NCI-H2081 (cell line): ENCODE data around the gene SKI.

Source experiments
- DNase-seq, 2 experiments: peaks; one replicate each; lab custom pipeline; 2025; lab: John Stamatoyannopoulos, UW

SKI gene

GRCh38 chr1:2276803-2277580, 48.9 kb downstream of the SKI start:
- DNase-seq: no peak

GRCh38 chr1:2277741-2278488, 49.8 kb downstream of the SKI start:
- no peak for DNase-seq

DNA sequence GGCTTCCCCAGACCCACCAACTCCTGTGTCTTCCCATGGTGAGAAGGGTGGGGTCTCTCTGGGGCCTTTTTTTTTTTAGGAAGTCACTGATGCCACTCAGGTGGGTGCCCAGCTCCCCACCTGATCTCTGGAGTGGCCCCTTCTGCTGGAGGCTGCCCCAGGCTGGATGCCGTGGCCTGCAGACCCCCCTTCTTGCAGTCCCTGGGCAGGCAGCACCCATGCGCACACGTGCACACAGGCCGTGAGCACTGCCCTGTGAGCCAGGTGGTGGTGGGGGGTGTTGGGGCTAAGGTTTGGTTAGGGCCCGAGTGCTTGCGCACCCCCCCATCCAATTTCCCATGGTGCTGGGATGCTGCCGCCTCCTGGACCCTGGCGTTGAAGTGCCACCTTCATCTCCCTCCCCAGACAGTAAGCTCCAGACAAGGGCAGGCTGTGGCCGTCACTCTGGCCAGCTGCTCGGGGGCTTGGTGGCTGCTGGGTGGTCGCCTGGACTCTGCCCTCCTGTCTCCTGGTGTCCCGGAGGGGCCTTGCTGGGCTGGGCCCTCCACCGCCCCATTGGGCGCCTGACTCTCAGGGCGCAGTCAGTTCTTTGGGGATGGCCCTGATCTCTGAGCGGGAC, 50.6 kb downstream of the SKI start:
- DNase-seq: no peak

DNA sequence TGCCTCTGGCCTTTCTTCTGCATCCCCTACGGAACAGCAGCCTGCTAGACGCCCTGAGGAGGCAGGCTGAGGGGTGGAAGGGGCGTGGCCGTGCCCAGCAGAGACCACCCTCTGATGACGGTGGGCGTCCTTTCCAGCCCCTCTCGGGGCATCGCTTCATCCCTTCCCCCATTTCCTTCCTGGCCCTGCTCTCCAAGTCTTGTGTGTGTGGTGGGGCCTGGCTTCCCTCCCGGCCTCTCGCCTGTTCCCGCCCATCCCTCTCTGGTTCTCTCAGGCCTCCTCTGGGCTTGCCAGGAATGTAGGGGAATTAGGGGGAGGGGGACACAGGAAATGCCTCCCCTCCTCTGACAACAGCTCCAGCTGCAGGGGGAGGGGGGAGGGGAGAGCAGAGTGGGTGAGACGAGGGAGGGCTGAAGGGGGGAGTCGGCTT, 51.1 kb downstream of the SKI start:
- no peak for DNase-seq

DNA sequence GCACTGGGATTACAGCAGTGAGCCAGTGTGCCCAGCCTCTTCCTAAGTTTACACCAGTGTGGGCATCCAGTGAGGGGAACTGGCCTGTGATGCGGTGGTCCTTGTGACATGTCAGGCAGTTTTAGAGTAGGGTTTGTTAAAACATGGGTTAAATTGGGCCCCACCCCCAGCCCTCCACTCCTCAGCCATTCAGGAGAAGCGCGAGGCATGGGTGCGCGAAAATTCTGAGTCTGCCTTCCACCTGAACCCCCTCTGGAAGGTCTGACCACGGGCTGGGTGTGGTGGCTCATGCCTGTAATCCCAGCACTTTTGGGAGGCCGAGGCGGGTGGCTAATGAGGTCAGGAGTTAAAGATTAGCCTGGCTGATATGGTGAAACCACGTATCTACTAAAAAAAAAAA, 51.7 kb downstream of the SKI start:
- DNase-seq: no peak

DNA sequence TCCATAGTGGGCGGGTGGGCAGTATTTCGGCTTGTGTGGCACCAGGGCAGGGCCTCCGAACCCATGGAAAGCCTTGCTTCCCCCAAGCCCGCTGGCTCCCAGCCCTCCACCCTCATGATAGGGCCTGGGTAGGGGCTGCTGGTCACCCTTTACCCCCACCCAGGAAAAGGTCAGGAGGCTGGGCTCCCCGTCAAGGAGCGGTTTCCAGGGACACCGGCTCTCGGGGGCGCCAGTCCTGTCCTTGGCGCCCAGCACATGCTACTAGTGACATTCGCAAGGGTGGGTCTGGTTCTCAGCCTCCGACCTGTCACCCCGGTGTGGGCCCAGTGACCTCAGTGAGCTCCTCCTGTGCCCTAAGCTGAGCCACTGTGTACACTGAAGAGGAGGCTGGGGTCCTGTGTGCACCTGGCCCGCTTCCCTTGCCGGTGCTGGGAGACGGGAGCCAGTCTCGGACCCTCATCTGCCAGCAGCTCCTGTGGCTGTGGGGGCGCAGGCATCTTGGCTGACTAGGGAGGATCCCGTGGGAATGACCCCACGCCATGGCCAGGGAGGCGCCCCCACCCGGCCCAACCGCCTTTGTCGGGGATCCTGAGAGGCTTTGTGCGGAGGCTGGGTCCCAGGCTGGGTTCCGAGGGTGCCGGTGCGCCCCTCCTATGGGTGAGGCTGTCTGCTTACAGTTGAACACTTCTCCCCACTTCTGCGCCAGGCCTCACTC, 54.6 kb downstream of the SKI start:
- no peak for DNase-seq

DNA sequence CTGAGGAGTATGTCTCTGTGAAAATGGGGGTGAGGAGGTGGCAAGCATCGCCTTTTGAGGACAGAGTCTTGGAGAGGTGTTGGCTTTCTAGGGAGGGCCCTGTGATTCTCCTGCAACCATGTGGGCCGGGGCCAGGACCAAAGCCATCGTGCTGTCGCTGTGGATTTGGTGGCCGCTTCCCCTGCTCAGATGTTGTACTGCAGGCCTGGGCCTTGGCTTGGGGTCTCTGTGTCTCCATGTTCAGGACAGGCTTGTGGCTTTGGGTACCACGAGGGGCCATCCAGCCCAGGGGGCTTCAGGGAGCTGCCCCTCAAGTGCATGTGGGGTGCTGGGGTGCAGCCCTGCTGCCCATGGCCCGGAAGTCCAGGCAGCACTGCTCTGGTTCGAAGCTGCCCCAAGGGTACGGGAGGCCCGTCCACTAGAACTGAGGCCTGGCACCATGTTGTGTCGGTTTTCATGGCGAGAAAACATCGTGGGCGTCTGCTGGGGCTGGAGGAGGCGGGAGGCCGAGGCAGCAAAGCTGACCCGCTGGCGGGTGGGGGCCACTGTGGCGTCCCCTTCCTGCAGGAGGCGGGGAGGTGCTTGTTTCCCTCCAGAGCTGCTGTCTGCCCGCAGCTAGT, 55.4 kb downstream of the SKI start:
- no peak for DNase-seq

DNA sequence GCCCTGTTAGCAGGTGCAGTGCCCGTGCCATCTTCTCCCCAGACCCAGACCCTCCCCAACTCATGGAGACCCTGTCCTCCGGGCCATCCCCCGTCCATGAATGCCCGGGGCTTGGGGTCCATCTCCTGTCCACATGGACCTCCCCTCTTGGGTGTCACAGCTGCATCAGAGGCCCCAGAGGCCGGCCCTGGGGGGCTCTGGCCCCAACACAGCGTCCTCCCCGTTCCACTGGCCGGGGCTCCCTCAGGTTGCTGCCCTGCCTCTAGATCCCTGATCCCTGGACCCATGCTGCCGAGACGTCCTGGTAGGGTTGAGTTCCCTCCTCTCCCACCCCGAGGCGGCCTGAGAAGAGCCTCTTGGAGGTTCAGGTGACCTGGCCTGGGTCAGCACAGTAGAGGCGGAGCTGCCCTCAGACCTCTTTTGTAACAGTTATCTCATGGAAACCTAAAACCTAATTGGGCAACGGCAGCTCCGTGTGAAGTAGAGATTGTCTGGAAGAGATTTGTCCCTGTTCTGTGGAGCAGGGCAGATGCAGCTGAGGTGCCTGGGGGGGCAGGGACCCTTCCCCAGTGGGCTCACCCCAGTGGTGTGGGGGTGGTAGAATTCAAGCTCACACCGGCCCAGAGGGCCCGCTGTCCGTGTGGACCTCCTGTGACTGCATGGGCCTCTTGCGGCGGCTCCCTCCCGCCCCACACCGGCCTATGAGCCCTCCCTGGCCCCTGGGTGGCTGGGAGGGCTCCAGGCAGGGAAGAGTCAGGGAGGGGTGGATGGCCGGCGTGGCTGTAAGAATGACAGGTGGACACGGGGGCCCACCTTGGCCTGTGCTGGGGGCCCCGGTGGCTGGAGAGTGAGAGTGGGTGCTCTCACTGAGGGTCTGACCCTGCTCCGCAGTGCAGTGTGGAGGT, 56.1 kb downstream of the SKI start:
- no peak for DNase-seq

GRCh38 chr1:2284932-2285331, 56.8 kb downstream of the SKI start:
- DNase-seq: no peak

- no peak for DNase-seq
These were observed 58.8 kb downstream of the SKI start for GRCh38 chr1:2286923-2287322.

DNA sequence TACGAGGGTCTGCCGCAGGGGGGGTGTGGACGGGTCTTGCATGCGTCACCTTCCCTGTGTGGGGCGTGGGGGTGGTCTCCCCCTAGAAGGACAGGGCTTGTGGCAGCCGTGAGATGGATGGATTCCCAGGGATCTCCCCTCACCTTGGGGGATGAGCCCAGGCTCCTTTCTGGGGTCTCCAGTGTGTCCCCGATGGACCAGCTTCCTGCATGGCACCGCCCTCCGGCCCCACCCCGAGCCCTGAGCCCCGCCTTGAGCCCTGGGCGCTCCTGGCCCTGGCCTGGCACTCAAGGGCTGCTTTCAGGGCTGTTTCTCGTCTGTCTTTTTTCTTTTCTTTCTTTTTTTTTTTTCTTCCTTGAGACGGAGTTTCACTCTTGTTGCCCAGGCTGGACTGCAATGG, 59.5 kb downstream of the SKI start:
- no peak for DNase-seq

DNA sequence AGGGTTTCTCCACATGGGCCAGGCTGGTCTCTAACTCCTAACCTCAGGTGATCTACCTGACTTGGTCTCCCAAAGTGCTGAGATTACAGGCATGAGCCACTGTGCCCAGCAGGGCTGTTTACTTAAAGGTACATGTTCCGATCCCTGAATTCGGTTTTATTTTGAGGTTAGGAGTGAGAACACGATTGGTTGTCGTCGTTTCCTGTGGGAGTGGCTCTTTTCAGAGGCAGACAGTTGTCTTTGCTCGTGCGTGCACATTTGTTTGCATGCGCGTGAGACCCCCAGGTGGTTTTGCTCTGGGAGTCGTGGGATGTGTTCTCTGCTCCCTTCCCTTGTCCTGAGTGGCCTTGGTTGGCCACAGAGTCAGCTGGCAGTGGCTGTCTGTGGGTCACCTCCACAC, 60.2 kb downstream of the SKI start:
- no peak for DNase-seq

- DNase-seq: no peak
These were observed 60.9 kb downstream of the SKI start for GRCh38 chr1:2288816-2289536.

GRCh38 chr1:2289607-2290006, 61.5 kb downstream of the SKI start:
- DNase-seq: no peak

DNA sequence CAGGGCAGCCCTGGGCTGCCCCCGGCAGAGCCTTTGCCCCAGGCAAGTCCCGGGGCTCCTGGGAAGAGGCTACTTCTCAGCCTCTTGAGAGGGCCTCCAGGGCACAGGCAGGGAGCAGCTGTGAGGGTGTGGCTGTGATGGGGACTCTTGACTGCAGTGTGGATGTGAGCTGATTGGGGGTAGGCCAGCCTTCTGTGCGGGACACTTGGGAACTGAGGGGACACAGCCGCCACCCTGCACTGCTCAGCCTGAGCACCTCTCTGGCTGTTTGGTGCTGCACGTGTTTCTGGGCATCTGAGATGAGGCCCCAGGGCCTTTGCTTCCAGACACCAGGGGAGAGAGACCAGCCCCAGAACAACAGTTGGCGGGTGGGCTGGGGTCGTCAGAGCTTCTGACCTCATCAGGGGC, 62.1 kb downstream of the SKI start:
- DNase-seq: no peak

DNA sequence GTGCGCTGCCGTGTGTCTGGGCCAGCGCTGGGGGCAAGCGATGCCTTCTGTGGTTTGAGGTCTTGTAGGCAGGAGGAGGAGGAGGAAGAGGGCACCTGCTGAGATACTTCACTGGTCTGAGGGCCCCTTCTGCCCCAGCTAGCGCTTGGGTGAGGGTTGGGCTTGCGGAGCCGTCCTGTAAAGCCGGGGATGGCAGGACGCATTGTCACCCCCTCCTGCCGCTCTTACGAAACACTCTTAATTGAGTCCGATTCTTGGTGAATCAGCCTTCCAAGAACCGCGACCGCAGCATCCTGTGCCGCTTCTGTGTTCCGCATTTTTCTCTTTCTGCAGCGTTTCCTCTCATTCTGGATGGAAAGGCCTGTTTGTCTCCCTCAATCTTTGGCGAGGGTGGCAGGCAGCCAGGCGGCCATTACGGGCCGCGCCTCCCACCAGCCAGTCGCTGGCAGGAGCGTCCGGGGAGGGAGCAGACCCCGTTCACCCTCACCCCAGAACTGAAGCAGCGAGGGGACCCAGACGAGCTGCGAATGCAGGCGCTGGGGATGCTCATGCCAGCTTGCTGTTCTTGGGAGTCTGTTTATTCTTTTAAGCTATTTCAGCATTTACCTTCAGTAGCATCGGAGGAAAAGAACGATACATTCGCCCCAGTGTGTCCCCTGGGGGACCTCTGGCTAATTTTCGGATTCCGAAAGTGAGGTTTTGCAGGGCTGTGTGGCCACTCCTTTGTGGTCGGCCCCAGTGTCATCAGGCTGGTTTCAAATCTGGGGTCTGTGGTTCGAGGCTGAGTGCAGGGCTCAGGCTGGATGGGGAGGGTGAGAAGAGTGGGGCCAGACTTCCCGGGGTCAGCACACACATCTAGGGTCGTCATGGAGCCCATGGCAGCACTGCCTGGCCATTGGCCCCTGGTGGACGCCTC, 62.7 kb downstream of the SKI start:
- DNase-seq: no peak

GRCh38 chr1:2291577-2291976, 63.5 kb downstream of the SKI start:
- DNase-seq: no peak

DNA sequence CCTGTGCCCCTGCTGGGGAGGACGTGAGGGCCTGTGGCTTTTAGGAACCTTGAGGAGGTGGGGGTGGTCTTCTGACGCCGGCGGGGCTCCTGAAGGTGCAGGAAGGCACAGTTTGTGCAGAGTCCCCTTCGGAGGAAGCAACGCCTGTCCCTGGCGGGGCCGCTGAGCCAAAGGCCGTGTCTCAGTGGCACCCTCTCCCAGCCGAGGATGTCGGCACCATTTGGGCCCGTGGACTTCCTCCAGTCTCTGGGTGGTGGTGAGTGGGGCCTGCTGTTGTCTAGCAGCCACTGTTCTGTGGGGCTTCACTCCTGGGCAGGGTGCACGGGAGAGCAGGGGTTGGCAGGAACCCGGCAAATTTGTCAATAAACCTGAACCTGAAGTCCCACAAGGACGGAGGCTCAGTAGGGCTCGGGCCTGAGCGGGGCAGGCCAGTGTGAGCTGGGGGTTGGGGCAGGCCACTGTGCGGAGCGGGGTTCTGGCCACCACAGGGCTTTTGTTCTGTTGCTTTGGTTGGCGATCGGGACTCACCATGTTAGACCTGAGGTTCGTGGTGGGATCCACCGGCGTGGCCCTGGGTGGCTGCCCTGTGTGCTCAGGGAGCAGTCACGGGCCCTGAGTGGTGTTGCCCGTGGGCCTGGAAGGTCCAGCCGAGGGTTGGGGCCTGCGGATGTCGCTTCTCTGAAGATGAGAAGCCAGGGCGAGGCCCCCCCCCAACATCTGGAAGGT, 64.8 kb downstream of the SKI start:
- no peak for DNase-seq
